Ishikawa (cell line): Measurements from ENCODE around the gene MAEA.

ENCODE experiments used
- CEBPB ChIP-seq: IDR thresholded peaks from 2 replicates; pipeline ENCODE4 v1.6.1; 2012
- CREB1 ChIP-seq: IDR thresholded peaks from 2 replicates; pipeline ENCODE4 v1.6.1; 2012; ENCODE audit warnings: low read depth
- EGR1 ChIP-seq: IDR thresholded peaks from 2 replicates; pipeline ENCODE4 v1.6.1; 2012
- EP300 ChIP-seq: IDR thresholded peaks from 2 replicates; pipeline ENCODE4 v1.6.1; 2012; ENCODE audit warnings: borderline replicate concordance
- FOXM1 ChIP-seq: IDR thresholded peaks from 2 replicates; pipeline ENCODE4 v1.6.1; 2012; ENCODE audit warnings: low read depth, borderline replicate concordance
- NFIC ChIP-seq: IDR thresholded peaks from 2 replicates; pipeline ENCODE4 v1.6.1; 2012
- RAD21 ChIP-seq: IDR thresholded peaks from 2 replicates; pipeline ENCODE4 v1.6.1; 2012; ENCODE audit warnings: low read depth
- REST ChIP-seq: IDR thresholded peaks from 2 replicates; pipeline ENCODE4 v1.6.1; 2012; ENCODE audit warnings: low read depth, mild to moderate bottlenecking
- TAF1 ChIP-seq: IDR thresholded peaks from 2 replicates; pipeline ENCODE4 v1.6.1; 2012; ENCODE audit warnings: low read depth, mild to moderate bottlenecking
- TCF12 ChIP-seq: IDR thresholded peaks from 2 replicates; pipeline ENCODE4 v1.6.1; 2012; ENCODE audit warnings: low read depth
- TEAD4 ChIP-seq: IDR thresholded peaks from 2 replicates; pipeline ENCODE4 v1.6.1; 2012
- USF1 ChIP-seq: IDR thresholded peaks from 2 replicates; pipeline ENCODE4 v1.6.1; 2012
- YY1 ChIP-seq: IDR thresholded peaks from 2 replicates; pipeline ENCODE4 v1.6.1; 2012; ENCODE audit warnings: low read depth
- ZBTB7A ChIP-seq: IDR thresholded peaks from 2 replicates; pipeline ENCODE4 v1.6.1; 2012; ENCODE audit warnings: low read depth
- TF ChIP-seq, protein P1 (sequence below): IDR thresholded peaks from 2 replicates; pipeline ENCODE4 v1.6.1; 2012

Gene MAEA

GRCh38 chr4:1328267-1329155, 38.8 kb downstream of the MAEA start:
- TF ChIP-seq TAF1, result no peak
- no peak for TF ChIP-seq REST
- no peak for TF ChIP-seq NFIC
- no peak for TF ChIP-seq USF1
- no peak for TF ChIP-seq FOXM1

DNA sequence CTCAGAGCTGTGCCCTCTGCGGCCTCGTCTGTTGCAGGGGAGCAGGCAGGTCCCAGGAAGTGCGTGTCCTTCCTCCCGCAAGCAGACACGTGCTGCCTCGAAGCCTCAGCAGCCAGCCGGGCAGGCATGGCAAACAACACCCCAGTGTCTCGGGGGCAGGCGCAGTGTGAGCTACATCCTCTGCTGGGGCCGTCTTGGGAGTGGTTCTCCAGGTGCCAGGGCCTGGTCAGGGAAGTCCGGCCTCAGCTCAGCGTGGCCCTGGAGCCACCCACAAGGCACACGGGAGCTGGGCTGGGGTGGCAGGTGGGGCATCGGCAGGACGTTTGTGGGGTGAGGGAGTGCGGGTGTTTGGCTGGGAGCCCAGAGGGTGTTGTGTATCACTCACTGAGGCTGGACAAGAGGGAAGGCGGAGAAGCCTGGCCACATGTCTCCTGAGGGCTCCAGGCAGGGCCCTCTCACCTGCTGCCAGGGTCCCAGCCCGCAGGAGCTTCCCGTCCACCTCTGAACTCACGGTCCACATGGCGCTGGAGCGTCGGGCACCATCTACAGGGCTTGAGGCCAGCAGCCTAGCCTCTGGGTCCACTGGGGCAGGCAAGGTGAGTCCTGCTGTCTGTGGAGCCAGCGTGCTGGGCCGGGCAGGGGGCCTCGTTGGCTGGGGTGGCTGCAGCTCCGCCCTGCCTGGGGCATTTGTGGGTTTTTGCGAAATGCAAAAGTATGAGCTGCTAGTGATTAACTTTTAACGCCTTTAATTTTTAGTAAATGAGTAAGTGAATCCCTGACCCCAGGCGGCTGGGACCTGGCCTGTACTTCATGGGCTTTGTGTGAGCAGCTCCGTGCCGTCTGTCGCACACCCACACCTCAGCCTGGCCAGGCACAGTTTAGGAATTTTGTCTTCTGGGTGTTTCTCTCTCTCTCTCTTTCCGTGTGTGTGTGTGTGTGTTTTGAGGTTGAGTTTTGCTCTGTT, 40.0 kb downstream of the MAEA start:
- no peak for TF ChIP-seq USF1
- TF ChIP-seq RAD21, result no peak
- TF ChIP-seq CEBPB, result no peak

DNA sequence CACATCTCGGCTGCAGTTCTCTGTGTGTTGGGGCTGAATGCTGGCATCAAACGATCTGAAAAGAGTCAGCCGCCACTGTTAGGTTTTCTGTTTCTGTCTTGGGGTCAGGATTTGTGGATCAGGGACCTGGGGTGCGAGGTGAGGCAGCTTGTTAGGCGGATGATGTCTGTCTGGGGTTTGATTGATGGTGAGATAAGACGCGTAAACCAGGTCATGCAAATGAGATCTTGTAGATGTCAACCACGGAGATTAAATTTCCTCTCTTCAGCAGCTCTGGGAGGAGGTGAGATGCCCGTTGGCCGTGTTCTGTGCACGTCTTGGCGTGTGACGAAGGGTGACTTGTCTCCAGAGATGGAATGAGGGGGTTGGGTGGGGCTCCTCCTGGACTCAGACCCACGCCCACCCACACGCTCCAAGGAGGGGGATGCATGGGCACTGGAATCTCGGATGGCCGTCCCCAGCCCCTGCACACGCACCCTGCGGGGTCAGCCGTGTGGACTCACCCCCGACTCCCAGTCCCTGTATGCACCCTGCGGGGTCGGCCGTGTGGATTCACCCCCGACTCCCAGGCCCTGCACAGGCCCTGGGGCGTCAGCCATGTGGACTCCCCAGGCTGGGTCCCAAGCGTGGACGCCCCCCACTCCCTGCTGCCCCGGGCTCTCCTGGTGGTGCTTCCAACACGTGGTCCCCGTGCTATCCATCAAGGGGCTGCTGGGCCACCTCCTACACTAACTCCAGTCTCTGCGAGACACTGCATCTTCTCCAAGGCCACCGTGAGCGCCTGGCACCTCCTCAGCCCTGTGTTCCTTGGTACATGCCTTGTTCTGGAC, 41.3 kb downstream of the MAEA start:
- no peak for TF ChIP-seq ZBTB7A
- no peak for TF ChIP-seq REST
- TF ChIP-seq, protein P1, sequence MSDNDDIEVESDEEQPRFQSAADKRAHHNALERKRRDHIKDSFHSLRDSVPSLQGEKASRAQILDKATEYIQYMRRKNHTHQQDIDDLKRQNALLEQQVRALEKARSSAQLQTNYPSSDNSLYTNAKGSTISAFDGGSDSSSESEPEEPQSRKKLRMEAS, result no peak
- TF ChIP-seq USF1, result no peak
- no peak for TF ChIP-seq EGR1
- TF ChIP-seq YY1, result no peak
- no peak for TF ChIP-seq FOXM1
- TF ChIP-seq TEAD4, result no peak
- TF ChIP-seq EP300, result no peak
- TF ChIP-seq TCF12, result no peak
- no peak for TF ChIP-seq NFIC

DNA sequence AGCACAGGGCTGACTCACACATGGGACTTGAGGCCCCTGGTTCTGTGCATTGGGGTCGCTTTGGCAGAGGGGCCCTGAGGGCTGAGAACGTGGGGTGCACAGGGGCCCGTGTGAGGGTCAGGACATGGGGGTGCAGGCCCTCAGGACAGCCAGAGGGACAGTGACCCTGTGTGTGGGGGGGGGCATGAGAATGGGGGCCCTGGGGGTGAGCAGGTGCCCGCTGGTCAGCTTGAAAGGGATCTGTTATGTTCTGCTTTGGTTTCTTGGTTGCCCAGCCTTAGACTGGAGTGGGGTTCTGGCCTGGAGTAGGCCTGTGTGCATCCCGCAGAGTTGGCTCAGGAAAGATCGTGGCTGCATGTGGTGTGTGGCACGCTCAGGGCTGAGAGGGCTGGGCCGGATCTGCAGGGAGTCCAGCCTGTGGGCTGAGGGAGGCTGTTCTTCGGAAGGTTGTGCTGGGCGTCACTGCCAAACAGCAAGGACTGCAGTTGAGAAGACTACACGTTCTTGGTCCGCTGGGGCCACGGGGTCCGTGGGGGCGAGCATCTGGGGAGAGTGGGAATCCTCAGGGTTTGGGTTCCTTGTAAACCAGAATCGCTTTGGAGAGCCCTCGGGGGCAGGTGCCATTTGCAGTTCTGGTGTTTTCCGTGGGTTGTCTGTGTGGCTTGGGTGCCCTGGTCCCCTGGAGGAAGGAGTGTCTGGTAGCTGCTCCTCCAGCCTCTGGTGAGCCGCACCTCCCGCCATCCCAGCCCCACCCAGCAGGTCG, 42.1 kb downstream of the MAEA start:
- TF ChIP-seq CEBPB (no peak), USF1 (no peak), CREB1 (no peak), TAF1 (no peak), EP300 (no peak)
- TF ChIP-seq, protein P1, result no peak
